ENCODE data around the gene DIPK1C. TPM values are rescaled to one million over a fixed set of nuclear protein-coding genes. Genes with fewer than 3 reads are reported as not detected.

DIPK1C gene
- total and polyA plus RNA-seq, 9 of the 15 experiments (the other 6 are each of a cell fraction or from before 2014, with no cell fraction given) = 0.04 to 0.32 (median 0.15) TPM; not detected in 2

- ATAC-seq = no peak
- H3K27me3 ChIP-seq (ENCODE audit: control insufficient read depth in 2 of 2, insufficient read depth in 2 of 2, low read length in 2 of 2) = no peaks in the 10 kb centered on the region
- H3K9me3 ChIP-seq (replicated peaks; ENCODE audit: control insufficient read depth, insufficient read depth, low read depth, low read length) = no peaks in the 10 kb centered on the region
- H3K9me1 ChIP-seq (ENCODE audit: control insufficient read depth, insufficient read depth, low read length) = no peaks in the 10 kb centered on the region
- H3K4me1 ChIP-seq (replicated peaks in 1 of 2; ENCODE audit: control insufficient read depth in 2 of 2, insufficient read depth in 2 of 2, low read length in 2 of 2) = peaks cover 0 to 3% of the 10 kb centered on the region in 2 experiments; a peak in 2 of 5 replicates
- ChIA-PET CTCF (ENCODE audit: low intra/inter-chr PET ratio) (no interaction called here), POLR2A (no interaction called here)
- H4K20me1 ChIP-seq (replicated peaks; ENCODE audit: control insufficient read depth, insufficient read depth, low read length) = no peaks in the 10 kb centered on the region
- H3K4me3 ChIP-seq = no peak overlapping the region
- intact Hi-C loops (cut with micrococcal nuclease) (no loop called here), in situ Hi-C loops (cut with MboI) (no loop called here)
- no peaks in the 10 kb centered on the region for H3K79me2 ChIP-seq (ENCODE audit: control insufficient read depth, insufficient read depth, low read length)
- H3K36me3 ChIP-seq (ENCODE audit: control insufficient read depth, insufficient read depth, low read length) = no peaks in the 10 kb centered on the region
- 12% methylated on average over 3 of the region's 3 CpGs for WGBS (ENCODE audit: insufficient coverage, low coverage, missing lambda C conversion rate)
- DNase-seq (ENCODE audit: extremely low read depth in 1 of 4, low spot score in 3 of 4) = no peak
- no peak for FAIRE-seq
- H2AFZ ChIP-seq (ENCODE audit: low read depth, low read length) = no peak overlapping the region
- TF ChIP-seq RAD21 (CRISPR knock-in tag; conservative IDR thresholded peaks at IDR 0.05 in 1 of 2, IDR thresholded peaks at IDR 0.05 in 1 of 2) (no peak), SUPT5H (IDR thresholded peaks at IDR 0.05) (no peak), ZFP30 (CRISPR knock-in tag; IDR thresholded peaks at IDR 0.05; ENCODE audit: borderline replicate concordance) (no peak), E4F1 (CRISPR knock-in tag; IDR thresholded peaks at IDR 0.05; ENCODE audit: borderline replicate concordance) (no peak), ZKSCAN1 (IDR thresholded peaks at IDR 0.05; ENCODE audit: low read depth, low read length) (no peak), KAT7 (CRISPR knock-in tag; IDR thresholded peaks at IDR 0.05; ENCODE audit: borderline replicate concordance) (no peak), ZNF311 (CRISPR knock-in tag; IDR thresholded peaks at IDR 0.05) (no peak), ETS2 (tag; IDR thresholded peaks at IDR 0.05; ENCODE audit: borderline replicate concordance, poor library complexity, severe bottlenecking) (no peak)
- TF ChIP-seq, protein P1, sequence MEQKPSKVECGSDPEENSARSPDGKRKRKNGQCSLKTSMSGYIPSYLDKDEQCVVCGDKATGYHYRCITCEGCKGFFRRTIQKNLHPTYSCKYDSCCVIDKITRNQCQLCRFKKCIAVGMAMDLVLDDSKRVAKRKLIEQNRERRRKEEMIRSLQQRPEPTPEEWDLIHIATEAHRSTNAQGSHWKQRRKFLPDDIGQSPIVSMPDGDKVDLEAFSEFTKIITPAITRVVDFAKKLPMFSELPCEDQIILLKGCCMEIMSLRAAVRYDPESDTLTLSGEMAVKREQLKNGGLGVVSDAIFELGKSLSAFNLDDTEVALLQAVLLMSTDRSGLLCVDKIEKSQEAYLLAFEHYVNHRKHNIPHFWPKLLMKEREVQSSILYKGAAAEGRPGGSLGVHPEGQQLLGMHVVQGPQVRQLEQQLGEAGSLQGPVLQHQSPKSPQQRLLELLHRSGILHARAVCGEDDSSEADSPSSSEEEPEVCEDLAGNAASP (IDR thresholded peaks at IDR 0.05) = no peak
- BruUV-seq (replicated peaks) = no TSS peak
- H3K27ac ChIP-seq (ENCODE audit: extremely low read depth, low read depth, low read length) = no peak overlapping the region
- no peak overlapping the region for H3K4me2 ChIP-seq (ENCODE audit: insufficient read depth, low read length)
- no peak overlapping the region for H3K9ac ChIP-seq (ENCODE audit: insufficient read depth in 1 of 2, low read depth in 2 of 2, low read length in 2 of 2)
Measured at GRCh38 chr18:74473976-74474640, 17.0 kb upstream of the DIPK1C start.
